HG03139 (cell line): ENCODE results near the gene SERTAD2.
A peak's percentile ranks its signal among the peaks of the same experiment; 100 is the strongest.

Experiments used
- ATAC-seq: cut with Tn5 transposase; IDR thresholded peaks from one replicate; pipeline ENCODE4 v1.9.1; 2021; ENCODE audit not compliant: unreplicated experiment

The SERTAD2 gene

DNA sequence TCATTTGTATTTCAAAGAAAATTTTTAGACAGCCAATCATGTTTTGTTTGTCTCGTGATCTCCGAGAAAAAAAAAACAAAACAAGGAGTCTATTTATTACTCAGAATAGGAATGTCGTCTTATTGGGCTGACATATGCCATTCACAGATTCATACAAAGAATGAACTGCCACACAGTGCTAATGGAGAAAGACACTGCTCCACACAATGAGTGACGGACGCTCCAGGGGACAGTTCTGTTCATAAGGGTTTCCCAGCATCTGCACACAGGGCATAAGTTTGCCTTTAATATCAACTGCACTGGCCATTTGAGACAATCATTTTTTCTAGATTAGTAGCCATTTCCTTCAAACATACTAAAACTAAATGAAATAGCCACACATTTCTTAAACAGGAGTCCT lies 3.4 kb downstream of the SERTAD2 start:
- ATAC-seq: no peak

DNA sequence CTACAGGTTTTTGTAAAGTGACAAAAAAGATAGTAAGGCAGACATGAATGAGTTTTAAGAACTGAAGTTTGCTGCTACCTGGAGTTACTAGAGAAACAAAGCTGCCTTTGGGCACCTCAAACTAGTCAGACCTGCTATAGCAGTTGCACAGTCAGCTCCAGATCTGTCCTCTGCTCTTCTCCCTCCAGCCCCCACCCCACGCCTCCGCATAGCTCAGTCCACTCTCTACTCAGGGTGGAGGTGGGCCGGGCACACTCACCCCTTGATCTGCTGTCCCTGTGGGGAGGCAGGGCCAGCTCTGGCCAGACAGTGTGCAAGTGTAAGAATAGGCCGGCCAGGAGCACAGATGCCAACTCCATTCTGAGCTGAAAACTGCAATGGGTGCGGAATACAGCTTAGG lies 4.1 kb downstream of the SERTAD2 start:
- no peak for ATAC-seq

- no peak for ATAC-seq
Observed at GRCh38 chr2:64649013-64649484, 4.7 kb downstream of the SERTAD2 start.

DNA sequence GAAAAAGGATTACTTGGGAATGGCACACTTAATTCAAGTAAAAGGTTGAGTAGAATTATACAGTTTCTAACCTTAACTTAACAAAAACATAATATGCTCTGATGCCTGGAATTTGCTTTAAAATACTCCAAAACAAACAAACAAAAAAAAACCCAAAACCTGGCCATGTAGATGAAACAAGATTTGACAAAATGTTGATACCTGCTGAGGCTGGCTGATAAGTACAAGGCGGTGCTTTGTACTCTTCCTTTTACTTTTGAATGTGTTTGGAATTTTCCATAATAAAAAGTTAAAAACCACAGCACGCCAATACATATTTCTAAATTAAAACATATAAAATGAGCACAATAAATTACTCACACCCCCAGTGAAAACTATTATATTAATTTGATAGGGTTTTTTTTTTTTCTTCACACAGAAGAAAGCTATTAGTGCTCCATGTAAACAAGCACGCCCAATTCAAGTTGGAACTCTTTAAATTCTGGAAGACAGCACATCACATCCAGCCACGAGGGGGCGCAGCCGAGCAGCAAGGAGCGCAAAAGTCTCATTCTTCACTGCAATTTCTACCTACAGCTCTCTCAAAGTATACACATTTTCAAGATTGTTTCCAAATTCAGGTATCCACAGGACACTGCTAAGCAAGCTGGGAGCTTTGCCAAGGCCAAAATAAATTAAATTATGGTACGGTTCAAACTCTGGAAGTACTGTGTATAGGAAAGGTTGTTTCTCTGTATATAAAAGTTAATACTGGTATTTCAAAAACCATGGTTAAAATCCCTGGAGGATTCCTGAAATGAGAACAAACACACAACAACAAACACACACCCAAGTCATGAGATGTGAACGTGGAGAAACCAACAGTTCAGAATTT lies 7.5 kb downstream of the SERTAD2 start:
- ATAC-seq: no peak

- peak; percentile 46 for ATAC-seq
Observed at GRCh38 chr2:64644458-64645382, 9.0 kb downstream of the SERTAD2 start.

- no peak for ATAC-seq
Observed at GRCh38 chr2:64643838-64644457, 9.8 kb downstream of the SERTAD2 start.

GRCh38 chr2:64641599-64641998 lies 12.1 kb downstream of the SERTAD2 start:
- no peak for ATAC-seq

DNA sequence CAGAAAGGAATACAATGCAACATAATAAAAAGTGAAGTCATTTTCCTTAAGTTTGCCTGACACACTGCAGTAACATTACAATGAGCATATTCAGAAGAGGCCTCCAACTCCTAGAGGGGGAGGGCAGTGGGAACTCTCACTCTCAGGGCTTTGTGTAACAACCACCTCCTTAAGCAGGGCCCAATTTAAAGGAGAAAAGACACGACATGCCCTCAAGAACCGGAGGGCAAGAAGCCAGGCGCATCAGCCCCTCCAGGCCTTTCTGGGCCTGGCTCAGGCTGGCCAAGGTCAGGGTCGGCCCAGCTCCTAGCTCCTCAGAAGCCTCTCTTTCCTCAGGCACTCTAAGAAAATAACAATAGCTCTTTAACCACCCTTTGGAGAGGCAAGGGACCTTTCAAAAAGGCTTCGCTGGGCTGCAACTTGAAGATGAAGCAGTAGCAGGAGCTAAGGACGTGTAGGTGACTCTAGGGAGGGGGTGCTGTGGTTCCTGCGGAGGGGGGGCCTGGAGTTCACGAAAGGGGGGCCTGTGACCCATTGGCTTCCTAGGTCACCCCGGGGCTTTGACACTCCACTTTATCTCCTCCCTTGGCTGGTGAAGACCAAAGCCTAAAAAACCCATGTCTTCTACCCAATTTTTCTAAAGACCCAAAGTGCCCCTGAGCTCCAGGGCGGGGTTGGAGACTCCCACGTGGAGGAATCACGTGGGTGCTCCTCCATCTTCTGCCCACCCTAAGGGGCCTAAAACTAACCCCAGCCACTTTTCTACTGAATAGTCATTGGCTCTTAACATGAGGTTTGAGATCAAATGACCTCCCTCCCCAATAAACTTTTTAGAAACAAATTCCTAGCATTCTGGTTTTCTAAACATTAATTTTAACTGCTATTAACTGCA lies 13.3 kb downstream of the SERTAD2 start:
- ATAC-seq: no peak

DNA sequence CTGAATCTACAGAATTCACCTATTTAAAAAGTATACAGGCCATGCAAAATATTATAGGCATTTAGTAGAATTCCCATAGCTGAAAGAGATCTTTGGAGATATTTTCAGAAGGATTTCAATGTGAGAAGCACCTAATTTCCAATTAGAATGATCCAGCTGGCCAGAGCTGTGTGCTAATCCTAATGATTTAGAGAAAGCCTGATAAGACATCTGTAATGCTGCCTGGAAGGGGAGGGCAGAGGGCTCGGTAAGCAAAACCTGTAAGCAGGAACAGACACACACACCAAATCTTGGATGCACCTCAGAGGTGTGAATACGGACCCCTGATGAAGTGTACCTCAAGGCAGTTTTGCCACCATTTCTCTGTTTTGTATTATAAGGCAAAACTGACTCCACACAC lies 14.0 kb downstream of the SERTAD2 start:
- no peak for ATAC-seq

DNA sequence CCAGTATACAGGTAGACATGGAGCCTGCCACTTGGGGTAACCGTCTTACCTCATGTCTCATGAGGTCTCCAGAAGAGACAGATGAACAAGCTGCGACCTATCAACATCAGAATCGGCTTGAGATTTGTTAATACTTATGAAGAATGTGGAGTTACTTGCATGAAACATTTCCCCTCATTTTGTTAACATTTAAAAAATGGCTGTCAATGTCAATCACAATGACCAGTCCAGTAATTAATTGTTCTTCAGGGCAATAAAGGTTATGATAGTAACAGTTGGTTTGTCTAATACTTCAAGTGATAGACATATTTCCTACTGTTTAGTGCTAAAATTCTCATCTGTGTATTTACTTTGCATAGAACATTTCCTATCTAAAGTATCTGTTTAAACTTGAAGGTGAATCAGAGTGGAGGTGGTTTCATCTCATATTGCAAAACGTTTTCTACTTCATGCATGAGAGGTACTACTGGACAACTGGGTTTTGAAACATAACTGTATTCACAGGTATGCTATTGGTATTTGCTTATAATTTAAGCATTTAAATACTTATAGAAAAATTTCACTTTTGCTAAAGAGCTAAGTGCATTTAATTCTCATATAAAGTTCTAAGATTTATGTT lies 15.1 kb downstream of the SERTAD2 start:
- ATAC-seq: no peak

GRCh38 chr2:64637931-64638330 lies 15.8 kb downstream of the SERTAD2 start:
- ATAC-seq: no peak

DNA sequence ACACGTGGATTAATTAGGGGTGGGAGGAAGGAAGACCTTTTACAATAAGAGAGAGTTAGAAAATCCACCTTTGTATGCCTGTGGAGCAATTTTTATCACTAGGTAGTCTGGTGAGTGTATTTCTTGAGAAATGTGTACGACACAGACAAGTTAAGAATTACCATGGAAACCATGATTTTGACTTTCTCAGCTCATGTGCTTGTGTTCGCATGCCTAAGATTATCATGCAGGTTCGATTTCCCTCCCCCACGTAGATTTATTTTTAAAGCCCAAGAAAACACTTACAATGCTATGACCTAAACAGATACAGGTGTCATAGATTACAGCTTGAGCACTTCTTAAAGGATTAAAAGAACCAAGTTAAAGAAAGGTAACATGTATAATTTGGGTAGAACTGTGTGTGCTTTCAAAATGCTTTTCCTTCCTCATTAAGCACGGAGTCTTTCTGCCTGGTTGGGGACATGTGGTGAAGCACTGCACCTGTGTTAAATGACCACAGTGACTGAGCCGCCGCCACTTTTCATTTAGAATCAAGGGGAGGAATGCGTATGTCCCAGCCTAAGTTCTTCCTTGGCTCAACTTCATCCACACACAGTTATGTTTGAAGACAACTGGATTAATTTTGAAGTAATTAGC lies 16.6 kb downstream of the SERTAD2 start:
- peak; percentile 36 for ATAC-seq

GRCh38 chr2:64635976-64636911 lies 17.5 kb downstream of the SERTAD2 start:
- ATAC-seq: peak; percentile 64

DNA sequence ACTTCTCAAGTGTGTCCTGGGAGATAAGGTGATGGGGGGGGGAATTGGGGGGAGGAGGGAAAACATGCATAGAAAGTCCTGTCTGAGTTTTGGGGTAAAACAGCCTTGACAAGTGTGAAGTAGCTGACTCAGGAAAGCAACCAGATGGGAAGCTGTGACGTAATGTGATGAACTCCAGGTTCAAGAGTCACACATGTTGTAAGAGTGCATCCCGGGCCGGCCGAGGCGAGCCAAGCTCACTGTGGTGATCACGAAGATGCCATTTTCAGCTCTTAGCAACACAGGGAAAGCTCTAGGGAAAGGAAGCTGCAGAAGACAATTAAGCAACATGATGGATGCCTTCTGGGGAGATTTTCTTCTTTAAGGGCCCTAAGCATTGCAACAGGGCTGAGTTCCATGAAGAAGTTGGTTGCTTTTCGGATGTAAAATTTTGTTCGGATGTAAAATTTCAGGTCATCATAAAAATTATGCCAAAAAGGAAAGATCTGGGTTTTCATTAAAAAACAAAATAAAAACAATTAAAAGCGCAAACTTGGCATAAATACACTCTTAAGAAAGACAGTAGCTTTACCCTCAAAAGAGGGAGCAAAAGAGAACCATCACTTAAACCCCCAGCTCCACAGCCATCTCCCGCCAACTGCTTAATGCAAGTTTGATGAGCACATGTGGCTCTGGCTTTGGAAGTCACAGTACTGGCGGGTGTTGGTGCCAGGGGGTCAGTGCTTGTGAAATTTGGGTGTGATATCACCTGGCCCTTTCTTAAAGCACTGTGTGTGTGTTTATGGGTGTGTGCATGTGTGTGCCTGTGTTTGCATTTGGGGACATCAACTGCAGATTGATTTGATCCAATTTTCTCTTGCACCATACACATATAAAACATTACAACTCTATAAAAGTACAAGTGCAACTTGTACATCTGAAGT lies 19.1 kb downstream of the SERTAD2 start:
- no peak for ATAC-seq

DNA sequence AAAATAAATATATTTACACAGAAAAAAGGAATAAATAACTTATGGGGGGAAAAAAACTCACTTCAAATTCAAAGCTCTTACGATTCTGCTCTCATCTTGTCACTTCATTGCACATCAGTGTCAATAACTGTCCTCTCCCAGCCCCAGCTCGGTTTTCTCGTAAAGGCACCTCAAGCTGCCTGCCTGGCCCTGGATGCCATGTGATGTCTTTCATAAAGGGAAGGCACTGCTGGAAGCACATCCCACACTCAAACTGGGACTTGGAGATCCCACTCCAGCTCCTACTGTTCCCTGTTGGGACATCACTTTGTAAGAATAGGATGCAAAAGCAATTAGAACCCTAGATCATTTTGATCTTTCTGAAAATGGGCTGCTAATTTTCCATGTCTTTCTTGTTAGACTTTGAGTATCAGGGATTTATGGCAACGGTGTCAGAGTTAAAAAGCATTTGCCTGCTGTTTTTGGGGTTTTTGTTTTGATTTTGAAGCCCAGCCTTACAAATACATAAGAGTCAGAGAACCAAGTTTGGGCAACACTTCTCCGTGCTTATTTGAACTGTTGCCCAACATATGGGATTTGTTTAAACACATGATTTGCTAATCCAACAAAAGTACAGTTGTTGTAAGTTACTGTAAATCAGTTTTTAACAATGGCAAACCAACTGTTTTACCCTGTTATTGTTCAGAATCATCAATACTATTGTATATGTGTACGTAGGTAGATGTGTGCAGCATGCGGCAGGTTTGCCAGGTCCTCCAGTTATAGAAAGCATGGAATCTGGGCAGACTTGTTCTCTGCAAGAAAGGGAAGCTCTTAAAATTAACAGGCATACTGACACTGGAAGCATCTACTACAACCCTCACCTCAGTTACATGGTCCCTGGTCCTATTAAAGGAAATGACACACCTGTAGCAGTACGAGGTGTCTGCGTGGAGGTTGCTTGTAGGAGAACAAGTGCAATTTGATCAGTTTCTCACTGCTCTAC lies 20.6 kb downstream of the SERTAD2 start:
- ATAC-seq: no peak

DNA sequence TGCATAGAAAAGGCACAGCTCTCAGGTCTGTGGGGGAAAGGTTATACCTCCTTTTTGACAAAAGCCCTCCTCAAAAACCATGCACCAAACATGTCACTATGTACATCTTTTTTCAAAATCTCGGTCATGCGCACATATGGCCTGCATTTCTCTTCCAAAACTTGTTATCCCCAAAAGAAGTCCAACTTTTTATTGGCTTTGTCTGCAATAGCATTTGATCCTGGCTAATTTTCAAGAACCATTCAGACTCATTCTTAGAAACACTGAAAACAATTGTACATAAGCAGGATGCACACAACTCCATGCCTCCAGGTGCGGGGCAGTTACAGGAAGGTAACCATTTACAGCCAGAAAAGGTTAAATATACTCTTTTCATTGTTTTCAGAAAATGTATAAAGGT lies 21.9 kb downstream of the SERTAD2 start:
- no peak for ATAC-seq
